Ascending aorta (tissue), 2 donors: ENCODE measurements around the gene RASL11A. TPM values are rescaled to one million over a fixed set of nuclear protein-coding genes. Genes with fewer than 3 reads are reported as not detected.
"Not testable (repeated sequence)": the region's sequence is repeated elsewhere in the genome, so short reads cannot be mapped to it uniquely, and the experiment has no call there.

Experiments used
- DNase-seq, 2 donors: peaks; one replicate each; pipeline ENCODE4 v3.0.0-alpha.2; 2019; ENCODE audit warnings: low spot score in 2 of 2
- H3K27ac ChIP-seq, 2 donors: fragments of 200-600 bp; sonication (generic); one replicate each; pipeline ENCODE4 v1.5.1; 2016 to 2017; ENCODE audit warnings: mild to moderate bottlenecking in 1 of 2
- H3K27me3 ChIP-seq: fragments of 200-600 bp; sonication (generic); one replicate; pipeline ENCODE4 v1.5.1; 2017
- H3K36me3 ChIP-seq, 2 donors: fragments of 200-600 bp; sonication (generic); one replicate each; pipeline ENCODE4 v1.5.1; 2016
- H3K4me1 ChIP-seq, 2 donors: fragments of 200-600 bp; sonication (generic); one replicate each; pipeline ENCODE4 v1.5.1; 2016 to 2017; ENCODE audit warnings: mild to moderate bottlenecking in 1 of 2
- H3K4me3 ChIP-seq, 2 donors: fragments of 200-600 bp; sonication (generic); one replicate each; pipeline ENCODE4 v1.5.1; 2016 to 2017; ENCODE audit warnings: mild to moderate bottlenecking in 1 of 2
- H3K9me3 ChIP-seq, 2 donors: fragments of 200-600 bp; sonication (generic); one replicate each; pipeline ENCODE4 v1.5.1; 2016
- intact Hi-C: fragments of 100-400 bp; cut with DNase I; formaldehyde crosslinking; loops from one replicate; pipeline ENCODE4 v1.15.1; 2023
- total RNA-seq: library from RNA; depleted of rRNA; stranded (reverse); fragments of >200 nt; gene quantifications from one replicate; pipeline ENCODE4 v1.1.0, GENCODE V29; 2016
- TF ChIP-seq, protein P1 (sequence below), 3 experiments: fragments of 200-600 bp in 2 of 3; fragments of 450-650 bp in 1 of 3; sonication (generic) in 2 of 3; IDR thresholded peaks; one replicate each; pipeline ENCODE4 v1.5.1; 2016 to 2019; ENCODE audit warnings: antibody characterized with exemption in 3 of 3, mild to moderate bottlenecking in 1 of 3, moderate library complexity in 1 of 3

RASL11A gene
- total RNA-seq, 1 donor from 2014 or later: 50.4 TPM

DNA sequence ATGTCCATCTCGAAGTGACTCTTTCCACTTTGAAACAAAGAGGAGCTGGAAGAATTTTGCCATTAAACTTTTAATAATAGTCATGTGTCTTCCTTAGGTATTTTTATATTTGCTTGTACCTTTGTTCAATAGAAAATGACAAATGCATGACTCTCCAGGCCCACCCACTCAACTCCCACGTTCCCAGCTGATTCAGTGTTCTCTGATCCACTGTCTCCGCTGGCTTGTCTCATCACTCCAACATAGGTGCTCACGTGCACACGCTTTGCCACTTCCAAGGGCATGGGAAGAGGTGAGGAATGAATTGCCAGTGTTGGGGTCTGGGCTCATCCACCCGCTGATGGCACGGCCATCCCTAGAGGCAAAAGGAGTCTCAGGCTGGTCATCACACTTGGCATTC, 24.5 kb downstream of the RASL11A start:
- Histone ChIP-seq H3K36me3 (no peaks in the 10 kb centered on the region), H3K27ac (no peak overlapping the region), H3K27me3 (no peaks in the 10 kb centered on the region), H3K4me3 (no peak overlapping the region), H3K9me3 (no peaks in the 10 kb centered on the region), H3K4me1 (peaks cover 0 to 2% of the 10 kb centered on the region in 2 donors)
- no peak for DNase-seq
- intact Hi-C loops: no loop called here
- TF ChIP-seq, protein P1, sequence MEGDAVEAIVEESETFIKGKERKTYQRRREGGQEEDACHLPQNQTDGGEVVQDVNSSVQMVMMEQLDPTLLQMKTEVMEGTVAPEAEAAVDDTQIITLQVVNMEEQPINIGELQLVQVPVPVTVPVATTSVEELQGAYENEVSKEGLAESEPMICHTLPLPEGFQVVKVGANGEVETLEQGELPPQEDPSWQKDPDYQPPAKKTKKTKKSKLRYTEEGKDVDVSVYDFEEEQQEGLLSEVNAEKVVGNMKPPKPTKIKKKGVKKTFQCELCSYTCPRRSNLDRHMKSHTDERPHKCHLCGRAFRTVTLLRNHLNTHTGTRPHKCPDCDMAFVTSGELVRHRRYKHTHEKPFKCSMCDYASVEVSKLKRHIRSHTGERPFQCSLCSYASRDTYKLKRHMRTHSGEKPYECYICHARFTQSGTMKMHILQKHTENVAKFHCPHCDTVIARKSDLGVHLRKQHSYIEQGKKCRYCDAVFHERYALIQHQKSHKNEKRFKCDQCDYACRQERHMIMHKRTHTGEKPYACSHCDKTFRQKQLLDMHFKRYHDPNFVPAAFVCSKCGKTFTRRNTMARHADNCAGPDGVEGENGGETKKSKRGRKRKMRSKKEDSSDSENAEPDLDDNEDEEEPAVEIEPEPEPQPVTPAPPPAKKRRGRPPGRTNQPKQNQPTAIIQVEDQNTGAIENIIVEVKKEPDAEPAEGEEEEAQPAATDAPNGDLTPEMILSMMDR (IDR thresholded peaks at IDR 0.05): no peak

DNA sequence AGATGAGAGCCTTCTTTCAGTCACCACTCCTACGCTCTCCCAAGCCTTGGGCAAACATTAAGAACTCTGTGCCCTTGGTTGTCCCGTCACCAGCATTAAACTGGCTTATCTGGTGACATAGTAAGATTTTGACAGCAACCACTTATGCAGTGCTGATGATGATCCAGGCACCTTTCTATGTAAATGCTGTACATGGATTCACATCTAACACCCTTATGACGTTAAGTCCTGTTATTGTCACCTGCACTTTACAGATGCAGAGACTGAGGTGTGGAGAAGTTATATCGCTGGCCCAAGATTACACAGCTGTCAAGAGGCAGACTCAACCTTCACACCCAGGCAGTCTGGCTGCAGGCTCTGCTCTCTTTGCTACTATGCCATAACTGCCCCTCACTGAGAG, 25.0 kb downstream of the RASL11A start:
- H3K27me3 ChIP-seq: no peaks in the 10 kb centered on the region
- TF ChIP-seq, protein P1 (IDR thresholded peaks at IDR 0.05): no peak
- H3K4me1 ChIP-seq: no peaks in the 10 kb centered on the region
- no peak overlapping the region for H3K4me3 ChIP-seq
- DNase-seq: no peak
- H3K36me3 ChIP-seq: no peaks in the 10 kb centered on the region
- intact Hi-C loops: no loop called here
- H3K9me3 ChIP-seq: no peaks in the 10 kb centered on the region
- no peak overlapping the region for H3K27ac ChIP-seq

DNA sequence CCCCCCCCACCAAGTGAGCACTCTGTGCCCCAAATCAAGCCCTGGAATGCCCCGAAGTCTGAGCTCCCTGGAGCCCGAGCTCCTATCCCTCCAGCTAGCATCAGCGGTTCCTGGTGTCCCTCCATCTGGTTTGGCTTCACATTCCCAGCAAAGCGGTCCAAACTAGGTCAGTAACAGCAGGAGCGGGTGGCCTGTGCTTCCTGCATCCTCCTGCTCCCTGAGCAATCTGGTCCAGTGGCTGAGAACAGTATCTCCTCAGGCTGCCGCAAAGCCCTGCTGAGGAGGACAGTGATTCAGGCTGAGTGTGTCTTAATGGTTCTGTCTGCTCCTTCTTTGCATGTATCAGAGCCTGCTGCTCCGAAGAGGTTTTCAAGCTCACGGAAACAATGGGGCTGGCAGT, 25.9 kb downstream of the RASL11A start:
- intact Hi-C loops: no loop called here
- H3K4me3 ChIP-seq: no peak overlapping the region
- no peaks in the 10 kb centered on the region for H3K36me3 ChIP-seq
- H3K27ac ChIP-seq: no peak overlapping the region
- H3K4me1 ChIP-seq: no peaks in the 10 kb centered on the region
- no peaks in the 10 kb centered on the region for H3K27me3 ChIP-seq
- no peak for DNase-seq
- TF ChIP-seq, protein P1 (IDR thresholded peaks at IDR 0.05): no peak
- no peaks in the 10 kb centered on the region for H3K9me3 ChIP-seq

DNA sequence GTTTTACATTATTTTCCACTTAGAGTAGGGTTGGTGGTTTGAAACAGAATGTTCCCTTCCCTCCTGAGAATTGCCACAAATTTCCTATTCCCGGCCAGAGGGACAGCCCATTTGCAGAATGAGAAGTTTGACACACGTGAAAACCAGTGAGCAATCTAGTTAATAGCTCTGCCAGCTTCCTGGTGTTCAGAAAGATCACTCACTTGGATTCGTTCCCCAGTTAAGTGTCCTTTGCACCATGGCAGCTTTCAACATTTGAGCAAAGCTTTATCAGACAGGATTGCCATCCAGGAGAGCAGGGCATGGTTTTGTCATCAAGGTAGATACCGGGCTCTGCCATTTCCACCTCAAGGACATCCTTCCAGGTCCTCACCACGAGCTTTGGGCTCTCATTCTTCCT, 28.2 kb downstream of the RASL11A start:
- TF ChIP-seq, protein P1 (IDR thresholded peaks at IDR 0.05): no peak
- Histone ChIP-seq H3K4me1 (no peaks in the 10 kb centered on the region), H3K36me3 (no peaks in the 10 kb centered on the region), H3K27ac (no peak overlapping the region), H3K27me3 (no peaks in the 10 kb centered on the region), H3K4me3 (no peak overlapping the region), H3K9me3 (no peaks in the 10 kb centered on the region)
- intact Hi-C loops: no loop called here
- DNase-seq: no peak

DNA sequence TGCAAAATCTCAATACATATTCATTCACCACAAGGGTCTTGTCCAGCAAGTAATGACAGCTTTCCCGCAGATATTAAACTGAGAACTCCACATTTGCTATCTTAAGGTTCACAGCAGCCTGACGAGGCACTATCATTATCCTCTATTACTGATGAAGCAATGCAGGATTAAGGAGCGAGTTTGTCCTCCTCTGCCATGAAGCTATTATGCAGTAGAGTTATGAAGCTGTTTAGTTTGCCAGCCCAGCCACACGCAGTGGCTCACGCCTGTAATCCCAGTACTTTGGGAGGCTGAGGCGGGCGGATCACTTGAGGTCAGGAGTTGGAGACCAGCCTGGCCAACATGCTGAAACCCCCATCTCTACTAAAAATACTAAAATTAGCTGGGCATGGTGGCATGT, 29.8 kb downstream of the RASL11A start:
- H3K9me3 ChIP-seq, H3K4me1 ChIP-seq, H3K27me3 ChIP-seq, intact Hi-C loops, H3K36me3 ChIP-seq, H3K27ac ChIP-seq, H3K4me3 ChIP-seq, DNase-seq: not testable (repeated sequence)

DNA sequence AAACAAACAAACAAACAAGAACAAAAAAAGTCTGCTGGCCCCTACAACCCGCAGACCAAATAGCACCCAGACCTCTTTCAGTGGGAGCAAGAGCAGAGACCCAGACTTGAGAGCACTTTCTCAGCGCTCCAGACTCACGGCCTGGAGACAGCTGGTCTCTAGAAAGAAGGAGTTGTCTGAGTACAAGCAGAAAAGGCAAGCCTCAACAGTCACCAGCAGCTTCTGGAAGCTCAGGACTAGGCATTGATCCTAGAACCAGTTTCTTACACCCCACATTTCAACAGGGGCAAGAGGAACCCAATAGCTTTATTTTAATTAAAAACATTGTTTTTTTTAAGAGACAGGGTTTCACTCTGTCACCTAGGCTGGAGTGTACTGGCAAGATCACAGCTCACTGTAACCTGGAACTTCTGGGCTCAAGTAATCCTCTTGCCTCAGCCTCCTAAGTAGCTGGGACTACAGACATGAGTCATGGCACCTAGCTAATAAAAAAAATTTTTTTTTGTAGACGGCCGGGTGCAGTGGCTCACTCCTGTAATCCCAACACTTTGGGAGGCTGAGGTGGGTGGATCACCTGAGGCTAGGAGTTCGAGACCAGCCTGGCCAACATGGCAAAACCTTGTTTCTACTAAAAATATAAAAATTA, 30.4 kb downstream of the RASL11A start:
- TF ChIP-seq, protein P1 (IDR thresholded peaks at IDR 0.05): no peak
- intact Hi-C loops: no loop called here
- Histone ChIP-seq H3K9me3 (no peaks in the 10 kb centered on the region), H3K27me3 (no peaks in the 10 kb centered on the region), H3K36me3 (no peaks in the 10 kb centered on the region), H3K4me1 (no peaks in the 10 kb centered on the region), H3K4me3 (no peak overlapping the region), H3K27ac (no peak overlapping the region)
- DNase-seq: no peak
